ENCODE results near the gene NOSIP. TPM values are rescaled to one million over a fixed set of nuclear protein-coding genes. Genes with fewer than 3 reads are reported as not detected.

The NOSIP gene
- total RNA-seq, 1 experiment from 2014 or later: 97.9 TPM

GRCh38 chr19:49512970-49513745, 67.2 kb downstream of the NOSIP start (continued):
- TF ChIP-seq PREB (CRISPR knock-in tag; IDR thresholded peaks at IDR 0.05; ENCODE audit: borderline replicate concordance) (no peak), FOXJ3 (CRISPR knock-in tag; IDR thresholded peaks at IDR 0.05; ENCODE audit: borderline replicate concordance) (no peak), JUN (CRISPR knock-in tag; IDR thresholded peaks at IDR 0.05) (no peak), ZNF423 (CRISPR knock-in tag; IDR thresholded peaks at IDR 0.05) (peak; percentile 77), IRF1 (CRISPR knock-in tag; IDR thresholded peaks at IDR 0.05) (no peak), ARID4B (CRISPR knock-in tag; IDR thresholded peaks at IDR 0.05; ENCODE audit: borderline replicate concordance) (no peak), NR3C1 (CRISPR knock-in tag; conservative IDR thresholded peaks at IDR 0.05; ENCODE audit: low read depth) (0 out of 2 replicates have a peak, but pooled peaks have one; percentile 56), ZNF219 (CRISPR knock-in tag; IDR thresholded peaks at IDR 0.05; ENCODE audit: borderline replicate concordance) (no peak), FOXP4 (CRISPR knock-in tag; IDR thresholded peaks at IDR 0.05) (peak; percentile 15; the same call in 1 of the 2 replicates), JAZF1 (CRISPR knock-in tag; IDR thresholded peaks at IDR 0.05) (no peak), ESRRA (CRISPR knock-in tag; IDR thresholded peaks at IDR 0.05; ENCODE audit: borderline replicate concordance) (no peak), ZNF532 (CRISPR knock-in tag; IDR thresholded peaks at IDR 0.05; ENCODE audit: borderline replicate concordance) (no peak), CTCF (IDR thresholded peaks at IDR 0.05) (no peak), STAT6 (CRISPR knock-in tag; conservative IDR thresholded peaks at IDR 0.05; ENCODE audit: low read depth) (no peak), FOXP1 (CRISPR knock-in tag; IDR thresholded peaks at IDR 0.05; ENCODE audit: borderline replicate concordance) (no peak), ZNF138 (CRISPR knock-in tag; conservative IDR thresholded peaks at IDR 0.05) (no peak), MAX (CRISPR knock-in tag; IDR thresholded peaks at IDR 0.05) (peak; percentile 37; the same call in 1 of the 2 replicates)
